ENCODE results near the gene ERMN.

Gene ERMN

DNA sequence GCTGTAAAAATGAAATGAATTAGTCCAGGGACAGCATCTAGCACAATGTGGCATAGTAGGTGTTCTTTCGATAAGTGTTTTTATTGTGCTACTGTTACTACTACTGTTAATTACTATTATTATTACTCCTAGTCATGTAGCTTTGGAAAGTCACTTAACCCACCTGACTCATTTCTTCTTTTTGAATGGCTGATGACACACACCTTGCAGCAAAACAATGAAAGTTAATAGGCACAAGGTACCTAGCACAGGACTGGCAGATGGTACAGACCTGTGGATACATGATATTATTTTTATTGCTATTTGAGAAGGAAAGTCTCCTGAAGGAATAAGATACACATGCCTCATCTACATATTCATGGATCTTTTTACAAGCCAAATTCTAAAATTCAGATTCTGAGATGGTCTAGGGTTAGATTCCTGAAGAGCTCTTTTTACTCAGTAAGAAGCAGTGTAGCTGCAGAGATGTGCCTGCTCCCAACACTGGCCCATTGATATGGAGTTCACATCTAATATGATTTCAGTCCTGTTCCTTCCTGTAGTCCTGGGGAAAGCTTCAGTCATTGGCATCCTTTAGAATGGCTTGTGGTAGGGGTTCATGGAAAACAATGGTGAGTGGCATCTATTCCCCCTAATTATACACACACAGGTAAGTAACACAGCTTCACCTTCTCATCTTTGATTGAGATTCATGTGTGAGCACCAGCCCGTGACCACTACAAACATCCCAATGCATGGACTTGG, 7.9 kb upstream of the ERMN start:
- Histone ChIP-seq H3K4me3 (ENCODE audit: severe bottlenecking) (no peak overlapping the region), H3K27ac (ENCODE audit: poor library complexity, severe bottlenecking) (no peak overlapping the region), H3K36me3 (ENCODE audit: low read depth) (no peaks in the 10 kb centered on the region), H3K9me3 (ENCODE audit: severe bottlenecking) (no peaks in the 10 kb centered on the region), H3K27me3 (ENCODE audit: insufficient read depth, poor library complexity, severe bottlenecking) (no peaks in the 10 kb centered on the region), H3K4me1 (ENCODE audit: insufficient read depth, poor library complexity, severe bottlenecking) (peaks cover 7% of the 10 kb centered on the region)
- DNase-seq (ENCODE audit: low spot score) (no peak), ATAC-seq (ENCODE audit: low read depth) (no peak)
- TF ChIP-seq CTCF (IDR thresholded peaks at IDR 0.05; ENCODE audit: poor library complexity, severe bottlenecking) = no peak

GRCh38 chr2:157329524-157329923, 3.9 kb upstream of the ERMN start:
- no peak for DNase-seq (ENCODE audit: low spot score)
- Histone ChIP-seq H3K27me3 (ENCODE audit: insufficient read depth, poor library complexity, severe bottlenecking) (no peaks in the 10 kb centered on the region), H3K27ac (ENCODE audit: poor library complexity, severe bottlenecking) (no peak overlapping the region), H3K4me3 (ENCODE audit: severe bottlenecking) (no peak overlapping the region), H3K9me3 (ENCODE audit: severe bottlenecking) (no peaks in the 10 kb centered on the region), H3K36me3 (ENCODE audit: low read depth) (no peaks in the 10 kb centered on the region), H3K4me1 (ENCODE audit: insufficient read depth, poor library complexity, severe bottlenecking) (peaks cover 7% of the 10 kb centered on the region)
- peak; percentile 81 for ATAC-seq (ENCODE audit: low read depth)
- no peak for TF ChIP-seq CTCF (IDR thresholded peaks at IDR 0.05; ENCODE audit: poor library complexity, severe bottlenecking)

GRCh38 chr2:157327621-157328500, 2.2 kb upstream of the ERMN start:
- H3K27ac ChIP-seq (ENCODE audit: poor library complexity, severe bottlenecking) = no peak overlapping the region
- no peak overlapping the region for H3K4me3 ChIP-seq (ENCODE audit: severe bottlenecking)
- peak; percentile 92 for ATAC-seq (ENCODE audit: low read depth)
- H3K4me1 ChIP-seq (ENCODE audit: insufficient read depth, poor library complexity, severe bottlenecking) = peaks cover 7% of the 10 kb centered on the region
- TF ChIP-seq CTCF (IDR thresholded peaks at IDR 0.05; ENCODE audit: poor library complexity, severe bottlenecking) = peak; percentile 93
- H3K27me3 ChIP-seq (ENCODE audit: insufficient read depth, poor library complexity, severe bottlenecking) = no peaks in the 10 kb centered on the region
- no peaks in the 10 kb centered on the region for H3K36me3 ChIP-seq (ENCODE audit: low read depth)
- no peaks in the 10 kb centered on the region for H3K9me3 ChIP-seq (ENCODE audit: severe bottlenecking)
- peak; percentile 53 for DNase-seq (ENCODE audit: low spot score)

GRCh38 chr2:157327200-157327599, 1.6 kb upstream of the ERMN start:
- ATAC-seq (ENCODE audit: low read depth) = 0 out of 3 replicates have a peak, but pooled peaks have one; percentile 13
- no peak overlapping the region for H3K27ac ChIP-seq (ENCODE audit: poor library complexity, severe bottlenecking)
- DNase-seq (ENCODE audit: low spot score) = no peak
- no peaks in the 10 kb centered on the region for H3K9me3 ChIP-seq (ENCODE audit: severe bottlenecking)
- no peak overlapping the region for H3K4me3 ChIP-seq (ENCODE audit: severe bottlenecking)
- peaks cover 7% of the 10 kb centered on the region for H3K4me1 ChIP-seq (ENCODE audit: insufficient read depth, poor library complexity, severe bottlenecking)
- TF ChIP-seq CTCF (IDR thresholded peaks at IDR 0.05; ENCODE audit: poor library complexity, severe bottlenecking) = no peak
- no peaks in the 10 kb centered on the region for H3K27me3 ChIP-seq (ENCODE audit: insufficient read depth, poor library complexity, severe bottlenecking)
- no peaks in the 10 kb centered on the region for H3K36me3 ChIP-seq (ENCODE audit: low read depth)
